Testis (tissue), 3 donors: ENCODE results near the gene INO80E. TPM values are rescaled to one million over a fixed set of nuclear protein-coding genes. Genes with fewer than 3 reads are reported as not detected.

ENCODE experiments used
- DNase-seq: peaks from one replicate; pipeline ENCODE4 v3.0.0-alpha.2; 2019
- H3K27ac ChIP-seq, 2 donors: fragments of 200-600 bp; sonication (generic); one replicate each; pipeline ENCODE4 v1.5.1; 2019
- H3K27me3 ChIP-seq: fragments of 200-600 bp; sonication (generic); one replicate; pipeline ENCODE4 v1.5.1; 2019
- H3K36me3 ChIP-seq: fragments of 200-600 bp; sonication (generic); one replicate; pipeline ENCODE4 v1.5.1; 2017; ENCODE audit warnings: low read depth; ENCODE audit errors: missing control alignments
- H3K4me1 ChIP-seq: fragments of 200-600 bp; sonication (generic); one replicate; pipeline ENCODE4 v1.5.1; 2019
- H3K4me3 ChIP-seq, 2 donors: fragments of 200-600 bp; sonication (generic); one replicate each; pipeline ENCODE4 v1.5.1; 2017 to 2019
- H3K9me3 ChIP-seq: fragments of 200-600 bp; sonication (generic); one replicate; pipeline ENCODE4 v1.5.1; 2017
- CTCF ChIP-seq, 3 experiments: fragments of 450-650 bp in 2 of 3; fragments of 200-600 bp in 1 of 3; sonication (generic) in 1 of 3; IDR thresholded peaks; one replicate each; pipeline ENCODE4 v1.5.1; 2016 to 2019; ENCODE audit warnings: antibody characterized with exemption in 3 of 3, mild to moderate bottlenecking in 2 of 3, moderate library complexity in 1 of 3
- POLR2A ChIP-seq: fragments of 450-650 bp; IDR thresholded peaks from one replicate; pipeline ENCODE4 v1.6.1; 2017; ENCODE audit warnings: antibody characterized with exemption, mild to moderate bottlenecking, moderate library complexity
- WGBS, 2 donors: methylation state at CpG; one replicate each; pipeline ENCODE4 v1.1.5; 2018; 5-methylcytosine and 5-hydroxymethylcytosine counted together
- intact Hi-C: fragments of 100-400 bp; cut with DNase I; formaldehyde crosslinking; loops from one replicate; pipeline ENCODE4 v1.15.1; 2023; ENCODE audit warnings: low total_unique reads
- polyA plus RNA-seq: library from polyadenylated mRNA; stranded (reverse); fragments of 350-450 nt; fragmentation: Illumina TruSeq; extraction: RNeasy Lipid Tissue Mini Kit (QIAGEN cat#74804); gene quantifications from one replicate; pipeline ENCODE4 v1.2.3, GENCODE V29; 2014; ENCODE audit warnings: low read depth, low replicate concordance; ENCODE audit not compliant: insufficient read depth
- total RNA-seq, 2 donors: library from RNA; depleted of rRNA; stranded (reverse); fragments of >200 nt; gene quantifications; one replicate each; pipeline ENCODE4 v1.2.3, GENCODE V29; 2016

INO80E gene
- total and polyA plus RNA-seq, 3 donors from 2014 or later: 64.0 to 98.1 (median 72.3) TPM

- TF ChIP-seq CTCF (IDR thresholded peaks at IDR 0.05): no peak
- TF ChIP-seq POLR2A: no peak
- H3K4me1 ChIP-seq: peaks cover 24% of the 10 kb centered on the region
- no peaks in the 10 kb centered on the region for H3K36me3 ChIP-seq
- H3K27ac ChIP-seq: no peak overlapping the region
- intact Hi-C loops: no loop called here
- WGBS, 2 donors: 86 to 90% methylated on average over 9 of the region's 9 CpGs
- no peaks in the 10 kb centered on the region for H3K9me3 ChIP-seq
- H3K27me3 ChIP-seq: no peaks in the 10 kb centered on the region
- no peak for DNase-seq
- no peak overlapping the region for H3K4me3 ChIP-seq
Measured at GRCh38 chr16:29978564-29979270, 17.3 kb upstream of the INO80E start.

- DNase-seq: no peak
- TF ChIP-seq POLR2A: no peak
- TF ChIP-seq CTCF (IDR thresholded peaks at IDR 0.05): no peak
- H3K9me3 ChIP-seq: no peaks in the 10 kb centered on the region
- H3K27ac ChIP-seq: no peak overlapping the region
- no peaks in the 10 kb centered on the region for H3K27me3 ChIP-seq
- H3K36me3 ChIP-seq: no peaks in the 10 kb centered on the region
- no peak overlapping the region for H3K4me3 ChIP-seq
- H3K4me1 ChIP-seq: no peaks in the 10 kb centered on the region
- intact Hi-C loops: no loop called here
- WGBS, 2 donors: 78 to 89% methylated on average over 16 to 24 of the region's 24 CpGs
Measured at GRCh38 chr16:29982560-29983419, 13.3 kb upstream of the INO80E start.

GRCh38 chr16:29983420-29984136 is 12.5 kb upstream of the INO80E start:
- H3K4me1 ChIP-seq: no peaks in the 10 kb centered on the region
- TF ChIP-seq CTCF (IDR thresholded peaks at IDR 0.05) (no peak), POLR2A (no peak)
- H3K36me3 ChIP-seq: no peaks in the 10 kb centered on the region
- 78% methylated on average over 8 to 12 of the region's 12 CpGs for WGBS, 2 donors
- intact Hi-C loops: no loop called here
- H3K27ac ChIP-seq: no peak overlapping the region
- no peaks in the 10 kb centered on the region for H3K27me3 ChIP-seq
- no peak overlapping the region for H3K4me3 ChIP-seq
- no peak for DNase-seq
- no peaks in the 10 kb centered on the region for H3K9me3 ChIP-seq

GRCh38 chr16:29984137-29984763 is 11.8 kb upstream of the INO80E start:
- H3K4me3 ChIP-seq: no peak overlapping the region
- 75 to 84% methylated on average over 6 of the region's 6 CpGs for WGBS, 2 donors
- no peak for DNase-seq
- no peak overlapping the region for H3K27ac ChIP-seq
- no peaks in the 10 kb centered on the region for H3K27me3 ChIP-seq
- H3K36me3 ChIP-seq: no peaks in the 10 kb centered on the region
- H3K9me3 ChIP-seq: no peaks in the 10 kb centered on the region
- intact Hi-C loops: no loop called here
- H3K4me1 ChIP-seq: no peaks in the 10 kb centered on the region
- TF ChIP-seq CTCF (IDR thresholded peaks at IDR 0.05): no peak
- TF ChIP-seq POLR2A: no peak
